ENCODE results near the gene ADAMTS9.

ADAMTS9 gene

GRCh38 chr3:64687781-64688604, at the start of gene ADAMTS9:
Gene ADAMTS9, minus strand, starts transcription at chr3:64688000. Its CDS starts 343 bp downstream, at chr3:64687657.
- DNase-seq (ENCODE audit: low read depth) = no peak

GRCh38 chr3:64732576-64732975, 44.8 kb upstream of the ADAMTS9 start:
- no peak for DNase-seq (ENCODE audit: low read depth)

GRCh38 chr3:64730681-64731080, 42.9 kb upstream of the ADAMTS9 start:
- no peak for DNase-seq (ENCODE audit: low read depth)

- no peak for DNase-seq (ENCODE audit: low read depth)
These were observed 41.2 kb upstream of the ADAMTS9 start for GRCh38 chr3:64728994-64729393.

GRCh38 chr3:64728428-64728827, 40.6 kb upstream of the ADAMTS9 start:
- DNase-seq (ENCODE audit: low read depth) = no peak

- DNase-seq (ENCODE audit: low read depth) = no peak
These were observed 38.8 kb upstream of the ADAMTS9 start for GRCh38 chr3:64726414-64727090.

GRCh38 chr3:64718976-64719375, 31.2 kb upstream of the ADAMTS9 start:
- no peak for DNase-seq (ENCODE audit: low read depth)

GRCh38 chr3:64717872-64718613, 30.2 kb upstream of the ADAMTS9 start:
- no peak for DNase-seq (ENCODE audit: low read depth)

GRCh38 chr3:64717411-64717810, 29.6 kb upstream of the ADAMTS9 start:
- no peak for DNase-seq (ENCODE audit: low read depth)

GRCh38 chr3:64716110-64716710, 28.4 kb upstream of the ADAMTS9 start:
- DNase-seq (ENCODE audit: low read depth) = no peak

- no peak for DNase-seq (ENCODE audit: low read depth)
These were observed 27.6 kb upstream of the ADAMTS9 start for GRCh38 chr3:64715211-64715982.

GRCh38 chr3:64708456-64708855, 20.7 kb upstream of the ADAMTS9 start:
- DNase-seq (ENCODE audit: low read depth) = no peak

GRCh38 chr3:64705946-64706345, 18.1 kb upstream of the ADAMTS9 start:
- DNase-seq (ENCODE audit: low read depth) = no peak

GRCh38 chr3:64696896-64697295, 9.1 kb upstream of the ADAMTS9 start:
- DNase-seq (ENCODE audit: low read depth) = no peak

- DNase-seq (ENCODE audit: low read depth) = no peak
These were observed 6.3 kb upstream of the ADAMTS9 start for GRCh38 chr3:64694114-64694513.

GRCh38 chr3:64693031-64693430, 5.2 kb upstream of the ADAMTS9 start:
- no peak for DNase-seq (ENCODE audit: low read depth)

- no peak for DNase-seq (ENCODE audit: low read depth)
These were observed 3.3 kb upstream of the ADAMTS9 start for GRCh38 chr3:64691051-64691450.

GRCh38 chr3:64687086-64687780, 567 bp downstream of the ADAMTS9 start:
- DNase-seq (ENCODE audit: low read depth) = no peak

- DNase-seq (ENCODE audit: low read depth) = no peak
These were observed 1.3 kb downstream of the ADAMTS9 start for GRCh38 chr3:64686446-64686908.

- DNase-seq (ENCODE audit: low read depth) = no peak
These were observed 1.9 kb downstream of the ADAMTS9 start for GRCh38 chr3:64685800-64686445.

Data from stimulated activated CD8-positive, alpha-beta memory T cell treated with anti-CD3 and anti-CD28 coated beads, Interleukin-4, amount 100 ng/mL, for 24 hours (primary cell).